Gastroesophageal sphincter (tissue), 3 donors: ENCODE results near the gene TMEM52B.

ENCODE experiments used
- CTCF ChIP-seq, 4 experiments: fragments of 200-600 bp in 2 of 4; fragments of 450-650 bp in 2 of 4; sonication (generic) in 1 of 4; IDR thresholded peaks; one replicate each; pipeline ENCODE4 v1.5.1; 2017 to 2019; ENCODE audit warnings: antibody characterized with exemption in 4 of 4, mild to moderate bottlenecking in 2 of 4, moderate library complexity in 2 of 4
- POLR2A ChIP-seq, 2 donors: fragments of 450-650 bp; IDR thresholded peaks; one replicate each; pipeline ENCODE4 v1.6.1; 2017; ENCODE audit warnings: antibody characterized with exemption in 2 of 2, mild to moderate bottlenecking in 2 of 2, moderate library complexity in 1 of 2

- TF ChIP-seq CTCF (IDR thresholded peaks at IDR 0.05) (no peak), POLR2A (IDR thresholded peaks at IDR 0.05) (no peak)
Measured at GRCh38 chr12:10163084-10163483, 15.7 kb upstream of the TMEM52B start.
